HG03139 (cell line): ENCODE measurements around the gene NRIP2.

ENCODE experiments used
- ATAC-seq: cut with Tn5 transposase; IDR thresholded peaks from one replicate; pipeline ENCODE4 v1.9.1; 2021; ENCODE audit not compliant: unreplicated experiment

NRIP2 gene

DNA sequence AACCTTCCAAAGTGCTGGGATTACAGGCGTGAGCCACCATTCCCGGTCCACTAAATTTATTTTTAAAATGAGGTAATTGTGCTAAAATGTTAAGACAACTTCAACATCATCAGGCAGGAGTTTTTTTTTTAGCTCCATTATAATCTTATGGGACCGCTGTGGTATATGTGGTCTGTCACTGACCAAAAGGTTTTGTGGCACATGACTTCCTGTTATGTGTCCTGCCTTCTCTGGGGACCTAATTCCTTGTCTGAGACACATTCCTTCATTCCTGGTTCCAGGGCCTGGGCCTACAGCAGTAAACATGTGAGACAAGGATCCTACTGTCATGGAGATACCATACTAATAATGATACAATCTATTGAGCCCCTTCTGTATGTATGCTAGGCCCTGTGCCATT lies 17.1 kb upstream of the NRIP2 start:
- no peak for ATAC-seq

GRCh38 chr12:2845280-2845679 lies 10.4 kb upstream of the NRIP2 start:
- ATAC-seq: no peak

GRCh38 chr12:2844786-2845185 lies 10.0 kb upstream of the NRIP2 start:
- ATAC-seq: no peak

- no peak for ATAC-seq
These were observed 8.1 kb upstream of the NRIP2 start for GRCh38 chr12:2842948-2843347.

DNA sequence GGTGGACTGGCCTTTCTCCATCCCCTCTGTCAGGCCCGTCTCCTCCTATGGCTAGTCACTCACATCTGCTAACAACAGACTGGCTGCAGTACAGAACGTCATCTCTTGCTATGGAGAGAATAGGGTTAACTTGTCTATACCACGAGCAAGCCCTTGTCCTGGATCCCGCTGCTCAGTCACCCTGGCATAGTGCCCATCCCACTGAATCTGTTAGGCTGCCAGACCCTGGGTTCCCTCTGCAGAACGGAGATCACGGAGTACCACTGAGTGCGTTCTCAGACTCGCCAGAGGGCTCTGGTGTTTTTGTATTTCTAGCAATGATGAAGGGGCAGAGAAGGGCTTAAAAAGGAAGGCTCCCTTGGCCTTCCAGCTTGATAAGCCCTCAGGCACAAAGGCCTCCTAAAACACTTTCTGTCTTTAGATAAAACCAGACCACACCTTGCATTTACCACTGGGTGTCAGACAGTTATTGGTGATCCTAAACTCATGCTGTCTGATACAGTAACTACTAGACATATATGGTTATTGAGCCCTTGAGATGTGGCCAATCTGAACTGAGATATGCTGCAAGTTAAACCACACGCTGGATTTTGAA lies 6.3 kb upstream of the NRIP2 start:
- no peak for ATAC-seq

- no peak for ATAC-seq
These were observed 1.7 kb upstream of the NRIP2 start for GRCh38 chr12:2836574-2836973.

GRCh38 chr12:2835691-2836403 lies 1.0 kb upstream of the NRIP2 start:
- no peak for ATAC-seq

DNA sequence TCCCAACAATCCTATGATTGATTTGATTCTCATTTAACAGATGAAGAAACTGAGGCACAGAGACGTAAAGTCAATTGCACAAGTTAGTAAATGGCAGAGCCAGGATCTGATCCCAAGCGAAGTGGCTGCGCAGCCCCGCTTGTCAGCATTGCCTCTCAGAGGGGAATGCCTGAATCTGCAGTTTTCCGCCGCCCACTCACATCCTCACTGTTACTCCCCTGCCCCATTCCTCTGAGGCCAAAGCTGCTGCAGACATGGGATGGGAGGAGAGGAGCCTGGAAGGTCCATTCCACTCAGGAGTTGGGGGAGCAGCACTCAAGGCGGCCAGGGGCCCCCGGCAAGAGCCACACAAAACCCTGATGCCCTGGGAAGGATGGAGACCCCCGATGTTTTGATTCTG lies 1.0 kb downstream of the NRIP2 start:
- no peak for ATAC-seq

DNA sequence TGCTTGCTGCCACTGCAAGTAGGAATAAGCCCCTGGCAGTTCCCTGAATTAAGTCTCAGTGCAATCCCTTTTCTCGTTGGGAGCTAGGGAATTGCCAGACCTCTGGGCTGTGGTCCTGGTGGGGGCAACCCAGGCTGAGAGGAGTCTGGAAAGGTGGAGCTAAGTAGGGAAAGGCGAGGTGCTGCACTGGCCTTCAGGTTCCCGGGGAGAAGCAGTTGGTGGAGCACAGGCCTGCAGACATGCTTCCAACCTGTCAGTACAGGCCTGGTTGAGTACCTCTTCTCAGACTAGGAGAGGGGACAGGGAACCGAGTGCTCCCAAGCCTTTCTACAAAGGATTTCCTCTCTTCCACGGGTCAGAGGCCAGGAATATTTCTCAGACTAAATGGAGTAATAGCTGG lies 1.5 kb downstream of the NRIP2 start:
- no peak for ATAC-seq

GRCh38 chr12:2832550-2833127 lies 2.2 kb downstream of the NRIP2 start:
- no peak for ATAC-seq

DNA sequence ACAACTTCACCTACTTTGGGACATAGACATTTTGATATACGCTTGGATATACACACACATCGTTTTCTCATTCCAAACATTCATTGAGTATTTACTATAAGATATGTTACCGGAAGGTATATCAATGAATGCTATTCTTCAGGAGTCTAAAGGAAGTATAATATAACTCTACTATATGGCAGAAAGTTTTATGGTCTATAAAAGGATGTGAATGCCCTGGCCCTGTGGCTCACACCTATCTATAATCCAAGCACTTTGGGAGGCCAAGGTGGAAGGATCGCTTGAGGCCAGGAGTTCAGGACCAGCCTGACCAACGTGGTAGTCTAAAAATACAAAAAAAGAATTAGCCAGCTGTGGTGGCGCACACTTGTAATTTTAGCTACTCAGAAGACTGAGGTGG lies 5.6 kb downstream of the NRIP2 start:
- ATAC-seq: no peak

- no peak for ATAC-seq
These were observed 7.9 kb downstream of the NRIP2 start for GRCh38 chr12:2826721-2827515.

DNA sequence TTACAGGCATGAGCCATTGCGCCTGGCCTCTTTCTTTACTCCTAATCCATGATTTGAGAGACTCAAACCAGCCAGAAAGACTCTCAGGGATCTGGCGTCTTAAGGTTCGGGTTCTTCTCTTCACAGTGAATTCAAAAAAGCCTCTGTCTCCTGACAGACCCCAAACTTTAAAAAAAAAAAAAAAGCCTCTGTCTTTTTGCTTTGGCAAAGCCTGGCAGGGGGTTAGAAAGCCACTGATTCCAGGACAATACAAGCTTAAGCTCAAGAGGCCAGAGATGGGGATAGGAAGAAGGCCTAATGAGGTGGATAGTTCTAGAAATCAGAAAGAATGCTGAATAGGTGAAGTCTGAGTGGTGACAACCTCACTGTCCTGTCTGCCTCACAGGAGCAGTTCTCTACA lies 8.8 kb downstream of the NRIP2 start:
- ATAC-seq: no peak

DNA sequence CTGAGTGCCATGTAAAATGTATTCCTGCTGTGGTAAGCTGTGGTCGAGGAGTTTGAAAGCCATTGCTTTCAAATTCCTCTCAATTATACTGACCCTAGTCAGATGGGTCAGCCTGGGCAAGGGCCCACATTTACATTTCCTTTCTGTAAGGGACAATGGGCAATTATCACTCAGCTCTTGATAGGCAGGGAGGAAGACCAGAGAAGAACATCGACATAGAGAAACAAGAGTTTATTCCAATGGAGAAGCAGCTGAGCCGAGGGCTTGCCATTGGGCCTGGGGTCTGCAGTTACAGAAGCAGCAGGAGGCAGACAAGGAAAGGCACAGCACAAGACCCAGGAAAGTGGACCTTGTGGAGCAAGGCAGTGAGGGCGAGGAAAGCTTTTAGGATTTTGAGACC lies 9.7 kb downstream of the NRIP2 start:
- ATAC-seq: no peak

GRCh38 chr12:2824541-2824940 lies 10.3 kb downstream of the NRIP2 start:
- ATAC-seq: no peak

DNA sequence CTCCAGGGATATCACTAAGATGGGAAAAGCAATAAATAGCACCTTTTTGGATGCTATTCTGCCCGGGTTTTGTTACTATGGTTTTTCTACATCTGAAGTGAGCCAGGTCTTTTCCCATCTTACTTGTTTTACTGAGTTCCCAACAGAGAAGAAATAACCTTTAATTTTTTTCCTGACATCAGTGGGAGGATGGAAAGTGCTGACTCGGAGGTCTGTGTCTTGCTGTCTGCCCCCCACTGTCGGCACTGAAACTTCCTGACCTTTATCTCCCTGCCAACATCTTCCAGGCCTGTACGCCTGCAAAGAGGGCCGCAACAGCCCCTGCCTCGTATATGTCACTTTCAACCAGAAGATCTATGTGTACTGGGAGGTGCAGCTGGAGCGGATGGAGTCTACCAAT lies 11.4 kb downstream of the NRIP2 start:
- no peak for ATAC-seq

DNA sequence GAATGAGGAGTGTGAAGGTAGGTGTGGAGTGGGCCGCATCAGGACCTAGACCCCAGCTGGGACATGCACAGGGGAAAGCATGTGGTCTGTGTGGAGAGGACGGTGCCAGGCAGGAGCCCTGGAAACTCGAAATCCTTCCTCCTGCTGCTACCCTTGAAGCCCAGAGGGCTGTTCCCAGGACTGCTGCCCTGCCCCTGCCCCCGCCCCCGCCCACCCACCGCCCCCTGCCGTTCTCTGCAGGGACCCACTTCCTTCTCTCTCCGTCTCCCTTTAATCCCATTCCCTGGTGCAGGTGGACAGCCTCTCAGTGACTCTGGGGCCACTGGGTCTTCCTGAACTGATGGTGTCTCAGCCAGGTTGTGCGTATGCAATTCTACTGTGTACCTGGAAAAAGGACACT lies 14.4 kb downstream of the NRIP2 start:
- ATAC-seq: no peak

GRCh38 chr12:2819810-2820209 lies 15.0 kb downstream of the NRIP2 start:
- no peak for ATAC-seq

DNA sequence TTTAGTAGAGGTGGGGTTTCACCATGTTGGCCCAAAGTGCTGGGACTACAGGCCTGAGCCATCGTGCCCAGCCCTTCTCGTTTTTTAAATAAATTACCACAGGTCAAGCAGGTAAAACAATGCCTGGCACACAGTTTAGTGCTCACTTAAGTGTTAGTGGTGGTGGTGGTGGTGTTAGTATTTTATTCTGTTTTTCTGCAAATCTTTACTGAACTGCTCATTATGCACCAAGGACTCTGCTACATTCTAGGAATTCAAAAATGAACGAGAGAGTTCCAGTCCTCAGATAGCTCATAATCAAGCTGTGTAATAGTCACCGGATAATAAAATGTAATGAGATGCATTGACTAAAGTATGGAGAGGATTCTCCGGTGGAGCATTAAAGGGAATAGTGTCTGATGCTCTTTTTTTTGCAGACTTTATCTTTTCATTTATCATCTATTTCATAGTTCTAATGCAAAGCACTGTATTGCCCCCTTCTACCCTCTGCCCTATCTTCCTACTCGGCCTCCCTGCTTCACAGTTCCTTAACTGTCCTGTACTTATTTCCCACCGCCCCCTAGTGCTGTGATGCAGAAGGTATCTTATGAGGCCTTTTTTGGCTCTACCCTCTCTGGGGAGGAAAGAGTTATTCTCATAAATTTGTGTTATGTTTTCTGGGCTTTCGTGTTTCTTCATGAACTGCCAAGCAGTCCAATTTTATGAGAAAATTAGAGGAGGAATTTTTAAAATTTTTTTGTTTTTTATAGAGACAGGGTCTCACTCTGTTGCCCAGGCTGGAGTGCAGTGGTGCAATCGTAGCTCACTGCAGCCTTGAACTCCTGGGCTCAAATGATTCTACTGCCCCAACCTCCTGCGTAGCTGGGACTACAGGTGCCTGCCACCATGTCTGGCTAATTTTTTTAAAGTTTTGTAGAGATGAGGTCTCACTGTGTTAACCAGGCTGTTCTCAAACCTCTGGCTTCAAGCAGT lies 21.3 kb downstream of the NRIP2 start:
- ATAC-seq: no peak

DNA sequence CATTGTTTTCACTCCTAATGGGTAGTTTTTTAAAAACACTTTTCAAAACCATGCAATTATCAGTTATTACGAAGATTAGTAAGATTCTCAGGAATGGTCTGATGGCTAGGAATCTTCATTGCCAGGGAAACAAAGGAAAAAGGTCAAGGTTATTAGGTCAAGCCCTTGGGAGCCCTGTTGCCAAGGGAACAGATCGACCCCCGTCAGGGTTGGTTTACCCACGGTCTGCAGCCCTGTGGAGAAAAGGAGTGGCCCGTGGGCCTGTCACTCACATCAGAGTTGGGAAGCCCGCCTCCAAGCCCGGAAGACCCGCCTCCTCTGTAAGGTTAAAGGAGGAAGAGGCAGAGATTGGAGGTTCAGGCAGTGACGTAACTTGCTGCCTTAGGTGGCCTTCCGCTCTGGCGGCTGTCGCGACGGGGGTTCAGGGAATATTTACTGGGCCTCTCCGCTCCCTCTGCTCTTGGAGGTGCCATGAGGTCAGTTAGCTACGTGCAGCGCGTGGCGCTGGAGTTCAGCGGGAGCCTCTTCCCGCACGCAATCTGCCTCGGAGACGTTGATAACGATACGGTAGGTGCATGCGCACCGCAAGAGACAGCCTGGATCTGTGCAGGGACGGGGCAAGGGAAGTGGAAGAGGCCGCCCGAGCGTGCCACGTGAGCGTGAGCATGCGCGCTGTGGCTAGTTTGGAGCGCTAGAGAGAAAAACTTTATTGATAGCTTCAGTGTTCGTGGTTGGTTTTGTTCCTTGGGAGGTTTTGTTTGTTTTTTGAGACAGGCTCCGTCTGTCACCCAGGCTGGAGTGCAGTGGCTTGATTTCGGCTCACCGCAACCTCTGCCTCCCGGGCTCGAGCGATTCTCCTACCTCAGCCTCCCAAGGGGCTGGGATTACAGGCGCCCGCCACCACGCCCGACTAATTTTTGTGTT lies 22.3 kb downstream of the NRIP2 start, which contains the start of gene ITFG2:
ITFG2 (plus strand) TSS at position 379 of the 924 bp plus-strand sequence; CDS start at position 472, 93 bp downstream.
- peak; percentile 95 for ATAC-seq
